NCI-H526 treated with DMSO at 0.1 percent for 48 hours (cell line): ENCODE data around the gene CYB561D2.

Experiments
- DNase-seq: peaks from one replicate; lab custom pipeline; 2025; lab: John Stamatoyannopoulos, UW

The CYB561D2 gene

GRCh38 chr3:50341996-50342650 is 8.5 kb upstream of the CYB561D2 start:
- DNase-seq: no peak

GRCh38 chr3:50342813-50343633 is 7.6 kb upstream of the CYB561D2 start:
- DNase-seq: no peak

DNA sequence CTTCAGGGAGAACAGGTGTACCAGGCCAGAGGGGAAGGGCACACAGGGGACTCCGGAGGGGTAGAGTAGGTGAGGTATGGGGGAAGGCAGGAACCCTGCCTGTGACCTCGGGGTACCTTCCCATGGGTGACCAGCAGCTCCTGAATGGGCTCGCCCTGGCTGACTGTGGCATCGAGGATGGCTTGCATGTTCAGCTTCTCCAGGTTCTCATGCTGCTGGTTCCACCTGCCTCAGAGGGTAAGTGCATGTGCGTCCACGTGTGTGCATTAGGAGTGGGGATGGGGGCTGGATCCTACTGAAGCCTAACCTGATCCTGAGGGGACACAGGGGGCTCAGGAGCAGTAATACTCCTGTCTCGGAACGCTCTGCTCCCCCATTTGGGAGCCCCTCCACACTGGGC is 5.7 kb upstream of the CYB561D2 start:
- DNase-seq: no peak

- DNase-seq: no peak
Measured at GRCh38 chr3:50345586-50346234, 5.0 kb upstream of the CYB561D2 start, which contains the start of gene ZMYND10. Gene ZMYND10, minus strand, starts transcription at chr3:50345732. Its CDS starts 153 bp downstream, at chr3:50345579.

- peak; percentile 16 for DNase-seq
Measured at GRCh38 chr3:50347187-50347813, 3.4 kb upstream of the CYB561D2 start.

DNA sequence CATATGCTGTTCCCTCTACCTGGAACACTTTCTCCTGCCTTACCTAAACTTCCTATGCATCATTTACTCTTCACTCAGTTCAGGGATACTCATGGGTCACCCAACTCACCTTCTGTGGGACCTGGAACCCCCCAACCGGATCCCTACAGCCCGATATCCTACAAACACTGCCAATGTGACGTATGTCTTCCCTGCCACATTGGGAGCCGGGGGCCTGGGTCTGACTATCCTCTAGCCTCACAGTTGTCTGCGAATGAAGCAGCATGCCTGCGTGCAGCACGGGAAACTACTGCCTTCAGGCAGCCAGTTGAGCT is 492 bp upstream of the CYB561D2 start:
- no peak for DNase-seq

GRCh38 chr3:50351323-50351697 is 648 bp downstream of the CYB561D2 start:
- DNase-seq: no peak

- no peak for DNase-seq
Measured at GRCh38 chr3:50352781-50353180, 2.1 kb downstream of the CYB561D2 start.

- DNase-seq: no peak
Measured at GRCh38 chr3:50353245-50354004, 2.8 kb downstream of the CYB561D2 start.

GRCh38 chr3:50354186-50354764 is 3.6 kb downstream of the CYB561D2 start:
- no peak for DNase-seq

DNA sequence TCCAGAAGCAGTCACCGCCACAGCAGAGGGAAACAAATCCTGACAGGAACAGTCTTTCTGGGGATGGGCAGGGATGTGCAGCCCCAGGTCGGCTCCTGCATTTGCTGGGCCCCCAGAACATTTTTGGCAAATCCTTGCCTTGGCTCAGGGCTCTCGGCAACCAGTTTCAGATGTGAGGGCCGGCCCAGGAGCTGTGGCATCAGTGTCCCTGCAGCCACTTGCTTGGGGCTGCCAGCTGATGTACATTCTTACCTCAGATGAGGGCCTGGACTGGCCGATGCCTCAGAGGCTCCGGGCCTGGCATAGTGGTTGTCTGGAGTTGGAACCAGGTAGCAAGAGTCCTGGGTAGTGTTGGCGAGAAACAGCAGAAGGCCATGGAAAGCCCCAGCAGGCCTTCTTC is 4.2 kb downstream of the CYB561D2 start:
- DNase-seq: no peak

DNA sequence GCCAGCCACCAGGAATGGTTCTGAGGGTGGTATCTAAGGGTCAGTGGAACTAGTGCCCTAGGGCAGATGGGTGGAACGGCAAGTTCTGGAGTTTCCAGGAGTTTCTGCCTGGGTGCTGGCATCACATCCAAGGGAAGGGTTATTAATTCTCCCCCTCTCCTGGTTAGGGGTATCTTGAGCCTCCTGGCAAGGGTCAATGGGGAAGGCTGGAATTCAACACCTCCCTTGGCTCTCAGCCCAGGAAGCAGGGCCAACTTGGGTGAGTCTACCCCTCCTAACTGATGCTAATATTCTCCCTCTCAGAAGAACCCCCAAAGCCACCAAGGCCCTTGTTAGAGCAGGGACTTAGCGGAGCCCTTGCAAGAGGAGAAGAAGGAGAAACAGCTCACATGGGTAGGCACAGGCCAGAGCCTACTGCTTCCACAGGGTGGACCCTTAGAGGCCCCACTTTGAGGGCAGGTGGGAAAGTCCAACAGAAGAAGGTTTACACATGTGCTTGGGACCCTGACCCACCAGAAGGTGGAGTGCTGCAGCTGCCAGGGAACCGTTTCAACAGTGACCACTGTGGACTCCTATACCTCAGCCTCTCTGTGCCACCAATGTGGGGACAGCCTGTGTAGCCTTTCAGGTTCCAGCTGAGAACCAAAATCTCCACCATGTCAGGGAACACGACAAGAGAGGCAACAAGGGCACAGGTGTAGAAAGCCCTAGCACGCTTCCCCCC is 5.3 kb downstream of the CYB561D2 start:
- DNase-seq: no peak

DNA sequence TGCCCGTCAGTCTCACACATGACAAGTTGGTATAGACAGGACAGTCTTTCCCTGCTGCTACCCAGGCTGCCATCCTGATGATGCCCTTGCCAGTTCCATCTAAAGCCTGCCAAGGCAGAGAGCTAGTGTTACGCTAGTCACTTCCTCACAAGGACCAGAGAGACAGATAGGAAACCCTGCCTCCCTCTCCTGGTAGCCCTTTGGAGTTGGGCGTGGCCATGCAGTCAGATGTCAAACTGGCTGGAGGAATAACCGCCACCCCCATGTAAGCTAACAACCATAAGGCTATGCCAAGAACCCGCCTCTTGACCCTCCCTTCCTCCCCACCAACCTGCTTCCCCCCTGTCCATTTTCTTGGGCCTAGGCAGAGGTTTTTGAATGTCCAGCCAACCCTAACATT is 5.9 kb downstream of the CYB561D2 start:
- no peak for DNase-seq

- no peak for DNase-seq
Measured at GRCh38 chr3:50357481-50357880, 6.8 kb downstream of the CYB561D2 start.

DNA sequence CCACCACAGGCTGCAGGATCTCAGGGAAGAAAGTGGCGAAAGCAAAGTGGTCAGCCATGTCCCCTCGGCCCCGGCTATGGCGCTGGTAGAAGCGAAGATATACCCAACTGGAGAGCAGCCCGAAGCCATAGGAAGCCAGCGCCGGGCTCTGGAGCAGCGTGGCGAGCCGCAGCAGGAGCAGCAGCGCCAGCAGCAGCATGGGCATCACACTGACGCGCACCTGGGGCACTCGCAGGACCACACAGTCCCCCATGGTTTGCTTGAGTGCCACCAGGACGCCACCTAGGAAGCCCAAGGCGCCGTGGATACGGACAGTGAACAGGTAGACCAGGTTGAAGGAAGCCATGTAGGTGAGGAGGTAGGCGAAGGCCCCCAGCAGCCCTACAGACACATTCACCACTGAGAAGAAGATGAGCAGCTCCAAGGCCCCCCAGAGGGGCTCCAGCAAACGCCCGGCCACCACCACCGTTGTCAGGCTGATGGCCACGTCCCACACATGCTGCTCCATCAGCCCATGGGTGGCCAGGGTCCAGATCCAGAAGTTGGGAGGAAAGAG is 7.8 kb downstream of the CYB561D2 start:
- no peak for DNase-seq

DNA sequence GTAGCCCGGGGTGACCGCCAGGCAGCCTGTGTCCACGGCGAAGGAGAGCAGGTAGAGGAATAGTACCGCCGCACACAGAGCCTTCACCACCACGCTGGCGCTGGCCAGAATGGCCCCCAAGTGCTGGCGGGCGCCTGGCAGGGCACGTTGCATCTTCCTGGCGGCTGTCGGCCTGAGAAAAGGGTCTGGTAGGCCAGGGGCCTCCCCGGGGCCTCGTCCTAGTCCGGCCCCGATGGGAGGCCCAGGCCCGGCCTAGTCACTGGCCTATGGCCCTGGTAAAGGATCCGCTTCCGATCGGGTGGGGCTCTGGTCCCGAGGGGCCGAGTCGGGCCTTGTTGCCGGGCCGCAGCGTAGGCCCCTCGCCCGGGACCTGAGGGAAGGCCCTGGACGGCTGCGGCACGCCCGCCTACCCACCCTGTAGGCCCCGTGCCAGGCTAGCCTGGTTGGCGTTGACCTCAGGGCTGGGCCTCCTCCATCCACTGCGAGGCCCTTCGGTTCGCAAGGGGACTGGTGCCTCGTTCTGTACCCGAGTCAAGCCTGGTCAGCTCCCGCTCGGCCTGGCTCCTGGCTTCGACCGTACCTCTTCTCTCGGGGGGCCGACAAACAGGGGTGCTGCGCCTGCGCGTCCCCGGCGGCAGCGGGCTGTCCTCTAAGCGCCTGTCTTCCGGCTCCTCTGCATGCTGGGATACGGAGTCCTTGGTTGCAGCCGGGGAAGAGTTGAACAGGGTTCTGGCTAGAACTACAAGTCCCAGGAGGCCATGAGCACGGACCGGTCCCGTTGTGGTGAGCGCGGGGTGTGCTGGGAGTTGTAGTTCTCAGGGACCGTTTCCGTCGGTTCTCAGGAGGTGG is 8.5 kb downstream of the CYB561D2 start, which contains the start of gene TMEM115:
TSS of gene TMEM115 (minus strand) at position 611 of the 849 bp plus-strand sequence. CDS start at position 153, 458 bp downstream.
- DNase-seq: peak; percentile 98

DNA sequence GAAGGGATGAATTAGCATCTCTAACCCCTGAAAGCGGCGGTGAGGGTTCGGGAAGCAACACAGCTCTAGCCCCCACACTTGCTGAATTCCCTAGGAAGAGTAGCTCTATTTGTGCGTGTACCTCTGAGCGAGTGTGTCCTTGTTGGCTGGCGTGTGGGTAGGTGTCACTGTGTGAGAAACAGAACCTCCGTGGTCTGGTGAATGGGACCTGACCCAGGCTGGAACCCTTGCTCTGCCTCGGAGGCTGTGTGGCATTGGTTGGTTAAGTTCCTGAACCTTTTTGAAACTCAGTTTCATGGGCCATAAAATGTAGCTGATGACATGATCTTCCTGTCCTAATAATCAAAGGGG is 9.1 kb downstream of the CYB561D2 start:
- DNase-seq: no peak

- DNase-seq: no peak
Measured at GRCh38 chr3:50364573-50365079, 14.0 kb downstream of the CYB561D2 start.

- peak; percentile 40 for DNase-seq
Measured at GRCh38 chr3:50365080-50365841, 14.6 kb downstream of the CYB561D2 start.
